Measurements from ENCODE around the gene MCF2L.

GRCh38 chr13:112998521-112999280, 29.7 kb downstream of the MCF2L start:
- TF ChIP-seq CTCF (IDR thresholded peaks at IDR 0.05) (no peak), EZH2 (IDR thresholded peaks at IDR 0.05) (no peak)
